Measurements from ENCODE around the gene C19orf67.

DNA sequence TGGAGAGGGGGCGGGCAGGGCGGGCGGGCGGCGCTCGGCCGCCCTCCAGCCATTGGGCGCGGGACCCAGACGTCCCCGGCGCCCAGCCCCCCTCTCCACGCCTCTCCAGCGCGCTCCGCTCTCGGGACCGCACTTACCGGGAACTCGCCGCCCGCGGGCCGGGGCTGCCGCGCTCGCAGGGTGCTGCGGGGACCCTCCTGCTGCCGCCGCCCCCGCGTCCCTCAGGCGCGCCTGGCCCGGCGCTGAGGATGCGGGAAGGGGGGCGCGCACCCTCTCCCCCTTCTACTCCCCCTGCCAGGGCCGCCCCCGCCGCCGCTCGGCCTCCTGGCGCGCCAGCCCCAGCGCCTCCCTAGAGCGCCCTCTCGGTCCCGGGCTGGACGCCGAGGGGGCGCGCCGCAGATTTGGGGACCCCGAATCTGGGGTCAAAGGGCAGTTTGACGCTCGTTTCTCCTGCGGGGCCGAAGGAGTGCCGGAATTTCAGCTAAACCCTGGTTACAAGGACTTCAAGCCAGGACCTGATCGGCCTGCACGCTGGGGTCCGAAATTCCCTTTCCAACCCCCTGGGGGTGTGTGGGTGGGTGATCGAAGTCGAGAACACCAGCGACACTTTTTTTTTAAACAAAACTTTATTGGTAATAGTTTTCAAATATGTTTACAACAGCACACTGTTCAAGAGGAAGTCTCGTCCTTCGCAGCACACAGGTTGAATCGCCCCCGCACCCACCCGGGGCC is 5.7 kb upstream of the C19orf67 start:
- TF ChIP-seq POLR2A (IDR thresholded peaks at IDR 0.05; ENCODE audit: low read depth, low read length) (no peak), RFX5 (IDR thresholded peaks at IDR 0.05; ENCODE audit: low read depth, low read length) (no peak), SMC3 (IDR thresholded peaks at IDR 0.05; ENCODE audit: low read depth, low read length) (no peak), RCOR1 (IDR thresholded peaks at IDR 0.05; ENCODE audit: insufficient replicate concordance, low read length) (no peak), MXI1 (IDR thresholded peaks at IDR 0.05; ENCODE audit: borderline replicate concordance, low read depth, low read length) (no peak; the same call in 1 of the 2 replicates), CEBPB (IDR thresholded peaks at IDR 0.05; ENCODE audit: low read depth, low read length) (no peak), FOS (IDR thresholded peaks at IDR 0.05; ENCODE audit: low read depth, low read length) (no peak)
- TF ChIP-seq, protein P1, sequence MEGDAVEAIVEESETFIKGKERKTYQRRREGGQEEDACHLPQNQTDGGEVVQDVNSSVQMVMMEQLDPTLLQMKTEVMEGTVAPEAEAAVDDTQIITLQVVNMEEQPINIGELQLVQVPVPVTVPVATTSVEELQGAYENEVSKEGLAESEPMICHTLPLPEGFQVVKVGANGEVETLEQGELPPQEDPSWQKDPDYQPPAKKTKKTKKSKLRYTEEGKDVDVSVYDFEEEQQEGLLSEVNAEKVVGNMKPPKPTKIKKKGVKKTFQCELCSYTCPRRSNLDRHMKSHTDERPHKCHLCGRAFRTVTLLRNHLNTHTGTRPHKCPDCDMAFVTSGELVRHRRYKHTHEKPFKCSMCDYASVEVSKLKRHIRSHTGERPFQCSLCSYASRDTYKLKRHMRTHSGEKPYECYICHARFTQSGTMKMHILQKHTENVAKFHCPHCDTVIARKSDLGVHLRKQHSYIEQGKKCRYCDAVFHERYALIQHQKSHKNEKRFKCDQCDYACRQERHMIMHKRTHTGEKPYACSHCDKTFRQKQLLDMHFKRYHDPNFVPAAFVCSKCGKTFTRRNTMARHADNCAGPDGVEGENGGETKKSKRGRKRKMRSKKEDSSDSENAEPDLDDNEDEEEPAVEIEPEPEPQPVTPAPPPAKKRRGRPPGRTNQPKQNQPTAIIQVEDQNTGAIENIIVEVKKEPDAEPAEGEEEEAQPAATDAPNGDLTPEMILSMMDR (conservative IDR thresholded peaks at IDR 0.05; ENCODE audit: low read depth, low read length) = peak; percentile 16; the same call in 1 of the 2 replicates

Measured in IMR-90 (cell line).